Astrocyte (in vitro differentiated cells and primary cell): Measurements from ENCODE around the gene LRRC26.

Source experiments
- EZH2 ChIP-seq: IDR thresholded peaks from 2 replicates; pipeline ENCODE4 v1.6.1; 2012; ENCODE audit warnings: mild to moderate bottlenecking, low read length, inconsistent platforms; ENCODE audit not compliant: insufficient read depth
- TF ChIP-seq, protein P1 (sequence below): IDR thresholded peaks from 2 replicates; pipeline ENCODE4 v1.5.1; 2011; ENCODE audit warnings: low read depth, mild to moderate bottlenecking, inconsistent platforms, low read length, moderate library complexity; ENCODE audit not compliant: insufficient read depth

DNA sequence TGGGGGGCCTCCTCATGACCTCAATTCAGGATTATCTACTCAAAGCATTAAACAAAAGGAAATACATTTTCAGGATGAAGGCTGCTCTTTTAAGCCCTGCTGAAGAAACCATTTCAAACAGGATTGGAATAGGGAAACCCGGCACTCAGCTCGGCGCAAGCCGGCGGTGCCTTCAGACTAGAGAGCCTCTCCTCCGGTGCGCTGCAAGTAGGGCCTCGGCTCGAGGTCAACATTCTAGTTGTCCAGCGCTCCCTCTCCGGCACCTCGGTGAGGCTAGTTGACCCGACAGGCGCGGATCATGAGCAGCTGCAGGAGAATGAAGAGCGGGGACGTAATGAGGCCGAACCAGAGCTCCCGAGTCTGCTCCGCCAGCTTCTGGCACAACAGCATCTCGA is 34.9 kb upstream of the LRRC26 start:
- TF ChIP-seq, protein P1, sequence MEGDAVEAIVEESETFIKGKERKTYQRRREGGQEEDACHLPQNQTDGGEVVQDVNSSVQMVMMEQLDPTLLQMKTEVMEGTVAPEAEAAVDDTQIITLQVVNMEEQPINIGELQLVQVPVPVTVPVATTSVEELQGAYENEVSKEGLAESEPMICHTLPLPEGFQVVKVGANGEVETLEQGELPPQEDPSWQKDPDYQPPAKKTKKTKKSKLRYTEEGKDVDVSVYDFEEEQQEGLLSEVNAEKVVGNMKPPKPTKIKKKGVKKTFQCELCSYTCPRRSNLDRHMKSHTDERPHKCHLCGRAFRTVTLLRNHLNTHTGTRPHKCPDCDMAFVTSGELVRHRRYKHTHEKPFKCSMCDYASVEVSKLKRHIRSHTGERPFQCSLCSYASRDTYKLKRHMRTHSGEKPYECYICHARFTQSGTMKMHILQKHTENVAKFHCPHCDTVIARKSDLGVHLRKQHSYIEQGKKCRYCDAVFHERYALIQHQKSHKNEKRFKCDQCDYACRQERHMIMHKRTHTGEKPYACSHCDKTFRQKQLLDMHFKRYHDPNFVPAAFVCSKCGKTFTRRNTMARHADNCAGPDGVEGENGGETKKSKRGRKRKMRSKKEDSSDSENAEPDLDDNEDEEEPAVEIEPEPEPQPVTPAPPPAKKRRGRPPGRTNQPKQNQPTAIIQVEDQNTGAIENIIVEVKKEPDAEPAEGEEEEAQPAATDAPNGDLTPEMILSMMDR = no peak
- no peak for TF ChIP-seq EZH2
